OCI-LY7 (cell line): ENCODE measurements around the gene GAST.

Source experiments
- CTCF ChIP-seq: fragments of 200-600 bp; sonication (generic); conservative IDR thresholded peaks from 2 replicates; pipeline ENCODE4 v1.5.1; 2014; ENCODE audit warnings: mild to moderate bottlenecking, antibody characterized with exemption, low read length, moderate library complexity, mixed read lengths
- EZH2phosphoT487 ChIP-seq: fragments of 200-600 bp; sonication (generic); IDR thresholded peaks from 2 replicates; pipeline ENCODE4 v1.6.1; 2018; ENCODE audit warnings: low read depth, borderline replicate concordance, mild to moderate bottlenecking, mixed run types, antibody characterized with exemption, low read length, moderate library complexity, mixed read lengths

GRCh38 chr17:41722231-41722630 lies 10.1 kb downstream of the GAST start:
- no peak for TF ChIP-seq CTCF
- no peak for TF ChIP-seq EZH2phosphoT487
